Fibroblast of peridontal ligament (primary cell): ENCODE data around the gene PMVK.
"Not testable (repeated sequence)": the region's sequence is repeated elsewhere in the genome, so short reads cannot be mapped to it uniquely, and the experiment has no call there.

Source experiments
- DNase-seq: peaks from one replicate; pipeline ENCODE4 v3.0.0-alpha.2; 2010; ENCODE audit errors: extremely low read depth

Gene PMVK

GRCh38 chr1:154936555-154937084 is at the start of gene PMVK:
TSS of gene PMVK (minus strand) at chr1:154936719. CDS start at chr1:154936685, 34 bp downstream.
- DNase-seq: peak; percentile 97

DNA sequence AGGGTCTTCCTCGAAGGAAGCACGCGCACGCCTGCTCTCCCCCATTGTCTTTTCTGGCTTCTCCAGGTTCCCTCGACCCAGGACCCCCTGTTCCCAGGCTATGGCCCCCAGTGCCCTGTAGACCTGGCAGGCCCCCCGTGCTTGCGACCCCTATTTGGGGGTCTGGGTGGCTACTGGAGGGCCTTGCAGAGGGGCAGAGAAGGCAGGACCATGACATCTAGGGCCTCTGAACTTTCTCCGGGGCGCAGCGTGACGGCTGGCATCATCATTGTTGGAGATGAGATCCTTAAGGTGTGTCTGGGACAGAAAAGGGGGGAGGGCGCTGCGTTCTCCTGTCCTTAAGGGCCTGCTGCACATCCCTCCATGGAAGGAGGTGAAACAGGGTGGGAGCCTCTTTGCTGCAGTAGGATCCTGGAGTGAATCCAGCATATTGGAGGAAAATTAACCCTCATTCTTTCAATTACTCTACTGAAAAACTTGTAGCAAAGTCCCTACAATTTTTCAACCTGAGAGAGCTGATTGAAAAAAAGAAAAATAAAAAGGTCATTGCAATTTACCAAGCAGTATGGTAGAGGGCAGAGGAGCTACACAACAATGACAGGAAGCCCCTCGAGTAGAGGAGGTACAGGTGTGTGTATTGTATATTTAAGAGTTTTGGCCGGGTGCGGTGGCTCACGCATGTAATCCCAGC is 47.4 kb upstream of the PMVK start:
- no peak for DNase-seq

DNA sequence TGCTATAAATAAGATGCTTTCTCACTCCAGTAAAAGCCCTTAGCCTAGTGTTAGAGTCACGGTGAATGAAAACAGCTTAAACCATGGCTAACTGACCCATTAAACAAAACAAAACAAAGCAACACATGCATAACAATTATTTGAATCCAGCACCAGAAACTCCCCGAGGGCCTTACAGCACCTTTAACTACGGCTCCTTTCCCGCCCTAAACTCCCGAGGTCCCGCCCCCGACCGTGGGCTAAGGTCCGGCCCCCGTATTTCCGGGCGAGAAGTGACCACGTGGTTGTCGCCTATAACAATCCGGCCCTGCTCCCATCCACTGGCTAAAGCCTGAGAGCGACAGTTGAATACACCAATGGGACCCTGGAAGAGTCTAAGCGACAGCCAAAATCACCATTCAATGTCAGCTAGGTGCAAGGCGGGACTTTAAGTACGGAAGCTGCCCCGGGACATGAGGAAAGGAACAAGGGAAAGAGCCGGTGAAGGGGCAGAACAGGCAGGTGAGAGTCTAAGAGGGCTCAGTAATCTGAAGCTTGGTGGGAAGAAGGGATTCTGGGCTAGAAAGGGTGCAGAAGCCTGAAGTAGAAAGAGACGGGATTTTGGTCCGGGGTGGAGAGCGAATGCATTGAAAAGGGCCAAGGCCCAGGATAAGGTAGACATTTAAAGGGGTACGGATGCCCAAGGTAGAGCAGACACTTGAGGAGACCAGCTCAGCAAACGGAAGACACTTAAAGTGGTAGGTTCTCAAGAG is 46.6 kb upstream of the PMVK start, which contains the start of gene FLAD1:
TSS of gene FLAD1 (plus strand) at position 448 of the 752 bp plus-strand sequence. CDS start 351 bp downstream, outside the sequence.
- peak; percentile 100 for DNase-seq

GRCh38 chr1:154982341-154982740 is 45.8 kb upstream of the PMVK start:
- no peak for DNase-seq

- DNase-seq: no peak
Observed at GRCh38 chr1:154978360-154978759, 41.8 kb upstream of the PMVK start.

DNA sequence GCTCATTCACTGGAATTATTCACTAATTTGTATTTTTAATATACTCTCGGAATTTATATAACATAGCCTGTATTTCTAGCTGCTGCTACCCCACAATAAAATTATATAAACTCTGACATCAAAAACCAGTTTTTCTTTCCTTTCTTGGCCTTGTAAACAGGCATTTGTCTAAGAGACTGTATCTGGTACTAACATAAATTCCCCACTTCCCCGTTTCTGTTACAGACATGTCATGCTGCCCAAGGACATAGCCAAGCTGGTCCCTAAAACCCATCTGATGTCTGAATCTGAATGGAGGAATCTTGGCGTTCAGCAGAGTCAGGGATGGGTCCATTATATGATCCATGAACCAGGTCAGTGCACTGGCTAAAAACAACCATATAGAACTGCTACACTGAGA is 41.2 kb upstream of the PMVK start:
- DNase-seq: not testable (repeated sequence)

DNA sequence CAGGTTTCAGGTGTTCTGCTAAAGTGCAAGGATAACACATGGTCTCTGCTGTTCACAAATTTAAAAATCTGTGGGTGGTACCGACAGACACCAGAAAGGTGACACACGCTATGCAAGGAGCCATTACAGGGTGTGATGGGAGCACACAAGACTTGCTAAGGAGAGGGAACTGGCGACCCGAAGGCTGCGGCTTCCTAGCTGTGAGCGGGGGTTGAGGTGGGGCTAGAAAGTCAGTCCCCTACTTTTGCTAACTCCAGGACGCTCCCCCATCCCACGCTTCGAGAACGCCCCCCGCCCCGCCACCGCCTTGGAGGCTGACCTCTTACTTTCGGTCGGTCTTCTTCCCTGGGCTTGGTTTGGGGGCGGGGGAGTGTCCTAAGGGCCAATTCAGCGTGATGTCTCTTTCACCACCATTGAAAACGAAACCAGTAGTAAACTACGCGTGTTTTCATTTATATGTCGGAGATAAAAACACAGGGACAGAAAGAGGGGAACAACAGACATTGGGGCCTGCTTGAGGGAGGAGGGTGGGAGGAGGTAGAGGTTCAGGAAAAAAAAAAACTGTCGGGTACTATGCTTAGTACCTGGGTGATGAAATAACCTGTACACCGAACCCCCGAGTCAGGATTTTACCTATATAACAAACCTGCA is 39.0 kb upstream of the PMVK start:
- DNase-seq: peak; percentile 72

GRCh38 chr1:154974808-154975408 is 38.4 kb upstream of the PMVK start:
- peak; percentile 97 for DNase-seq

DNA sequence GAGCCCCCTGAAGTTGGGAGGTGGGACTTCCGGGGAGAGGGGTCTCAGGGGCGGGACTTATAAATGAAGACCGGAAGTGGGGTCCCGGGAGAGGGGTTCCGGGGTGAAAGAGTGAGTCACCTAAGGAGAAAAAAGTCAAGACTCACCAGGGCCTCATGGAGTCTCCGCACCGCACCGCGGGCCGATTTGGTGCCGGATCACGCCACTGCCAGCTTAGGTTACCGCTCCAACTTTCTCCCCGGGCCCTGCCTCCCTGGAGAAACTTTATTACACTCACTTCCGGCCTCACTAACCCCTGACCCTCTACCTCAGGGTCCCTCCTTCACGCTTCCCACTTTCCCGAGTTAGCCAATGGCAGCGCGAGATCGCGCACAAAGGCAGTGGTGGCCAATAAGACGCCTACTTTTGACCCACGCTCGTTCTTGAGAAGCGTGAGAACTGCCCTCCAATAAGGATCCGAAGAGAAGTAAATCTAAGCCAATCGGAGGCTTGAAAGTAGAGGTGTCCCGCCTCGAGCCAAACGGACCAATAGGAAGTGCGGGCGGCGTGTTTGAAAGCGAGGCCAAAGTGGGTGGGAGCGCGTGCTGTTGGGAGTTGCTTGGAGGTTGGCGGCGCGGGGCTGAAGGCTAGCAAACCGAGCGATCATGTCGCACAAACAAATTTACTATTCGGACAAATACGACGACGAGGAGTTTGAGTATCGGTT is 37.7 kb upstream of the PMVK start, which contains the start of gene CKS1B:
TSS of gene CKS1B (plus strand) at position 580 of the 706 bp plus-strand sequence. CDS start at position 645, 65 bp downstream.
- peak; percentile 100 for DNase-seq

- peak; percentile 95 for DNase-seq
Observed at GRCh38 chr1:154973344-154974101, 37.0 kb upstream of the PMVK start.

DNA sequence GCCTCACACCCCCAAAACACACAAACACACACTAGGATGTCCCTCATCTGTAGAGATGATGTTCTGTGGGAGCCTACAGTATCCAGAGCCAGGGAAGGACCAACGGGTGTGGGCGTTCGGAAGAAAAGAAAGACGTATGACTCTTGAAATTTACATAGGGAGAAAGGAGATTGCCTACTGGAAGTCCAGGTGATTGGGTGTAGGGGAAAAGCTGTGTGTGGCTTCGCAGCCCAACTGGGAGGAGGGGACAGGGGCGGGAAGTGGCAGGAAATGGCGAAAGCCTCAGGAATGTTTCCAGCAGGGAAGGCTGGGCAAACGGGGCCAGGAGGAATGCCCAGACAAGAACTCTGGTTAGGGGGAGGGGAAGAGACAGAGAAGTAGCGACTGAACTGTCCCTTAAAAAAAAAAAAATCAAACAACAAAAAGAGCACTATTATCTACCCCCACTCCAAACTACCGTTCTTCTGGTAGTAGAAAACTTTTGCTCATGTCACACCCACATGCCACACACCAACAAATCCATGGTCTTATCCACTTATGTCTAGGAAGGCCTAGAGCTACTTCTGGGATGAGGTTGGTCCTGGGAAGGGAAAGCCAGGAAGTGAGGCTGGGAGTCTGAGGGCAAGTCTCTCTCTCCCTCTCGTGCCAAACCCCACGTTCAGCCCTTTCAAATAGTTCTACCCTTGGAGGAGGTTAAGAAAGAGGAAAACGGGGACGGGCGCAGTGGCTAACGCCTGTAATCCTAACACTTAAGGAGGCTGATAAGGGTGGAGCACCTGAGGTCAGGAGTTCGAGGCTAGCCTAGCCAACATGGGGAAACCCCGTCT is 36.2 kb upstream of the PMVK start:
- peak; percentile 85 for DNase-seq

- no peak for DNase-seq
Observed at GRCh38 chr1:154972213-154972516, 35.6 kb upstream of the PMVK start.

DNA sequence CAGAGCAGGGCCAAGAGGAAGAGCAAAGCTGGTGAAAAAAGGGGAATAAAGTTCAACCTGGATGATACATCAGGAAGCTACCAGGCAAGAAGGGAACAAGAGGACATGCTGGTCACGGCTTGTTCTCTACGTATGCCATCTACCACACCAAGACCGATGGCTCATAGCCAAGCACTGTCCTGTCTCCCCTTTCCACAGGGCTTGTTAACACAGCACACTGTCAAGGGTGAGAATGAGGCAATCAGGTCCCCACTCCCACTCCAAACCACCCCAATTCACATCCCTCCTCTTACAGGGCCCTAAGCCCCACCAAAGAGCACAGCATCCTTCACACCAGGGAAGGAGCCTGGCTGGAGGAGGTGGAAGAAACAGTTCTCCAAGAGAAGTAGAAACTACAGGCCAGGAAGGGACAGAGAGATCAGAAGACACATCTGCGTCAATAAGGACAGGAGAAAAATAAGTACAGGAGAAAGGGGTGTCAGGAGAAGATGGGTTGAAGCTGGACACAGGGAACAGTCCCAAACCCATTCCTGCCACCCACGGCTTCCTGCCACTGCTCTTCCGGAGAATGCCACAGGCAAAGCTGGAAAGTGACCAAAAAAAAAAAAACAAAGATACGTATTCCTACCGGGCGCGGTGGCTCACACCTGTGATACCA is 35.0 kb upstream of the PMVK start:
- no peak for DNase-seq

DNA sequence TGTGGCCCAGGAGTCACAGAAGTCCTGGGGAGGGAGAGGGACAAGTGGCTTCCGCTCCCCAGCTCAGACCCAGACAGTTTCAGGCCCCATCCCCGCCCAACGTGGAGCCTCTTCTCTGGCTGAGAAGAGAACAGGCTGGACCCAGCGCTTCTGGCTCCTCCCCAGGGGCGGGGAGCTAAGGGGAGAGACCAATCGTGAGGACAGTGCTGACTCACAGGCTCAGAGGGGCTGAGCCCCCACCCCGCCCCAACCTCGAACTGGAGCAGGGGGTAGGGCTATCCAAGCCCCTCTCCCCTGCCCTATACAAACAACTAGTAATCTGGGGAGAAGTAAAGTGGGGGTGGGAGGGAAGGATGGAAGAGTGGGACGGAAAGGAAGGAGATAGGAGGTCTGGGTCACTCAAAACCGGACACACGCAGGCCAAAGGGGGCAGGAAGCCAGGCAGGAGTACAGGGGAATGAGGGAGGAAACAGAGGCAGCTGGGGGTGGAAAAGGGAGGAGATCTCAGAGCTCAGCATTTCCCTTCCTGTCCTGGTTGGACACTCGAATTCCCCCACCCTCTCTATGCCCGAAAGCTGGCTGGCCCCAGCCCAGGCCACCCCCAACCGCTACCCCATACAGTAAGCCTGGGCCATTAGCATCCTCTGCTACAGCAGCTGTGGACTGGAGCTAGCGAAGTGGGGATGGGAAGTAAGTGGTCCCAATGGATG is 34.3 kb upstream of the PMVK start, which contains the start of gene SHC1:
TSS of gene SHC1 (minus strand) at position 117 of the 710 bp plus-strand sequence. CDS start 221 bp downstream, outside the sequence.
- DNase-seq: peak; percentile 90

GRCh38 chr1:154969860-154970452 is 33.4 kb upstream of the PMVK start:
- no peak for DNase-seq

GRCh38 chr1:154969246-154969645 is 32.7 kb upstream of the PMVK start:
- no peak for DNase-seq

GRCh38 chr1:154968731-154969130 is 32.2 kb upstream of the PMVK start:
- no peak for DNase-seq
